SU-DHL-6 (cell line): ENCODE data around the gene FAM120B.

Source experiments
- H2AFZ ChIP-seq: fragments of 200-600 bp; sonication (generic); 2 replicates; pipeline ENCODE4 v1.6.1; 2014; ENCODE audit warnings: low read depth, mild to moderate bottlenecking, moderate library complexity, mixed read lengths, antibody characterized with exemption, low read length; ENCODE audit not compliant: severe bottlenecking
- H3F3A ChIP-seq: fragments of 200-600 bp; shearing (Covaris generic); 2 replicates; pipeline ENCODE4 v1.6.0; 2016; ENCODE audit warnings: antibody characterized with exemption, mild to moderate bottlenecking; ENCODE audit not compliant: insufficient read depth
- H3K27ac ChIP-seq: fragments of 200-600 bp; sonication (generic); 2 replicates; pipeline ENCODE4 v1.5.1; 2016; ENCODE audit warnings: low read depth, mild to moderate bottlenecking, low read length, moderate library complexity, mixed read lengths
- H3K27me3 ChIP-seq: fragments of 200-600 bp; sonication (generic), shearing (Covaris generic); 2 replicates; pipeline ENCODE4 v1.6.0; 2014; ENCODE audit warnings: mild to moderate bottlenecking, low read length
- H3K36me3 ChIP-seq: fragments of 200-600 bp; sonication (generic); 2 replicates; pipeline ENCODE4 v1.6.1; 2014; ENCODE audit warnings: mild to moderate bottlenecking, low read length, mixed read lengths
- H3K4me2 ChIP-seq: fragments of 300-600, 200-600 bp; shearing (Covaris generic), sonication (generic); 2 replicates; pipeline ENCODE4 v1.6.0; 2014; ENCODE audit warnings: low read length, low read depth, mild to moderate bottlenecking; ENCODE audit not compliant: poor library complexity, severe bottlenecking
- H3K4me3 ChIP-seq: fragments of 200-600 bp; sonication (generic); 2 replicates; pipeline ENCODE4 v1.5.1; 2014; ENCODE audit warnings: antibody characterized with exemption, low read length, mild to moderate bottlenecking, mixed read lengths; ENCODE audit not compliant: insufficient read depth, poor library complexity, severe bottlenecking
- H3K79me2 ChIP-seq: fragments of 200-600 bp; sonication (generic); 2 replicates; pipeline ENCODE4 v1.6.1; 2014; ENCODE audit warnings: mild to moderate bottlenecking, low read length, moderate library complexity; ENCODE audit not compliant: insufficient read depth
- H3K9ac ChIP-seq: fragments of 200-600 bp; sonication (generic); 2 replicates; pipeline ENCODE4 v1.7.0; 2014; ENCODE audit warnings: mild to moderate bottlenecking, low read length
- H3K9me2 ChIP-seq: fragments of 200-600 bp; sonication (generic); replicated peaks from 2 replicates; pipeline ENCODE4 v1.6.1; 2014; ENCODE audit warnings: low read length; ENCODE audit not compliant: insufficient read depth
- H3K9me3 ChIP-seq: fragments of 200-600 bp; sonication (generic); 2 replicates; pipeline ENCODE4 v1.6.1; 2014; ENCODE audit warnings: low read length, mixed read lengths; ENCODE audit not compliant: insufficient read depth
- H4K20me1 ChIP-seq: fragments of 200-600 bp; sonication (generic); 2 replicates; pipeline ENCODE4 v1.6.1; 2014; ENCODE audit warnings: low read depth, mild to moderate bottlenecking, antibody characterized with exemption, low read length, moderate library complexity, mixed read lengths
- EZH2phosphoT487 ChIP-seq: fragments of 200-600 bp; sonication (generic), shearing (Covaris generic); conservative IDR thresholded peaks from 2 replicates; pipeline ENCODE4 v1.6.1; 2018; ENCODE audit warnings: mild to moderate bottlenecking, antibody characterized with exemption, low read length, moderate library complexity, mixed read lengths
- TF ChIP-seq, protein P1 (sequence below): fragments of 200-600 bp; sonication (generic); IDR thresholded peaks from one replicate; pipeline ENCODE4 v1.5.1; 2017; ENCODE audit warnings: antibody characterized with exemption, mild to moderate bottlenecking, low read length, moderate library complexity; ENCODE audit not compliant: insufficient read depth, poor library complexity, severe bottlenecking

The FAM120B gene

DNA sequence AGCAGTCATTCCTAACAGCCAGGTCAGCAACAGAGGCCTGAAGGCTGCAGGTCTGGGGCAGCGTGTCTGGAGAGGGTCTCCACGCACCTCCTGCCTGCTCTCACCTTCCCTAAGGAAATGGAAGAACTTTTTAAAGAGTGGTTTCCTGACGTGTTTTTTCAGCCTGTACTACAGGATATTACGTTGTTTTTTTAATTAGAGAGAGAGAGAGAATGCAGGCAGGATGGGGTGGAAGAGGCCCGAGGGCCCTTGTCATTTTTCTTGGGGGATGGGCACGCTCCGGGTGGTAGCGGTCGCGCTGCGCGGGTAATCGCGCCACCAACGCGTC, 17.7 kb upstream of the FAM120B start:
- H3K9me3 ChIP-seq = no peaks in the 10 kb centered on the region
- H3K27ac ChIP-seq = no peak overlapping the region
- H2AFZ ChIP-seq = no peak overlapping the region
- peak overlapping the region; percentile 77 for H3K4me2 ChIP-seq
- H3K9me2 ChIP-seq = no peaks in the 10 kb centered on the region
- H3K79me2 ChIP-seq = no peaks in the 10 kb centered on the region
- no peaks in the 10 kb centered on the region for H3K27me3 ChIP-seq
- H3K36me3 ChIP-seq = no peaks in the 10 kb centered on the region
- TF ChIP-seq, protein P1, sequence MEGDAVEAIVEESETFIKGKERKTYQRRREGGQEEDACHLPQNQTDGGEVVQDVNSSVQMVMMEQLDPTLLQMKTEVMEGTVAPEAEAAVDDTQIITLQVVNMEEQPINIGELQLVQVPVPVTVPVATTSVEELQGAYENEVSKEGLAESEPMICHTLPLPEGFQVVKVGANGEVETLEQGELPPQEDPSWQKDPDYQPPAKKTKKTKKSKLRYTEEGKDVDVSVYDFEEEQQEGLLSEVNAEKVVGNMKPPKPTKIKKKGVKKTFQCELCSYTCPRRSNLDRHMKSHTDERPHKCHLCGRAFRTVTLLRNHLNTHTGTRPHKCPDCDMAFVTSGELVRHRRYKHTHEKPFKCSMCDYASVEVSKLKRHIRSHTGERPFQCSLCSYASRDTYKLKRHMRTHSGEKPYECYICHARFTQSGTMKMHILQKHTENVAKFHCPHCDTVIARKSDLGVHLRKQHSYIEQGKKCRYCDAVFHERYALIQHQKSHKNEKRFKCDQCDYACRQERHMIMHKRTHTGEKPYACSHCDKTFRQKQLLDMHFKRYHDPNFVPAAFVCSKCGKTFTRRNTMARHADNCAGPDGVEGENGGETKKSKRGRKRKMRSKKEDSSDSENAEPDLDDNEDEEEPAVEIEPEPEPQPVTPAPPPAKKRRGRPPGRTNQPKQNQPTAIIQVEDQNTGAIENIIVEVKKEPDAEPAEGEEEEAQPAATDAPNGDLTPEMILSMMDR = no peak
- no peak for TF ChIP-seq EZH2phosphoT487
- no peaks in the 10 kb centered on the region for H4K20me1 ChIP-seq
- H3K9ac ChIP-seq = no peak overlapping the region
- no peaks in the 10 kb centered on the region for H3F3A ChIP-seq
- no peak overlapping the region for H3K4me3 ChIP-seq

DNA sequence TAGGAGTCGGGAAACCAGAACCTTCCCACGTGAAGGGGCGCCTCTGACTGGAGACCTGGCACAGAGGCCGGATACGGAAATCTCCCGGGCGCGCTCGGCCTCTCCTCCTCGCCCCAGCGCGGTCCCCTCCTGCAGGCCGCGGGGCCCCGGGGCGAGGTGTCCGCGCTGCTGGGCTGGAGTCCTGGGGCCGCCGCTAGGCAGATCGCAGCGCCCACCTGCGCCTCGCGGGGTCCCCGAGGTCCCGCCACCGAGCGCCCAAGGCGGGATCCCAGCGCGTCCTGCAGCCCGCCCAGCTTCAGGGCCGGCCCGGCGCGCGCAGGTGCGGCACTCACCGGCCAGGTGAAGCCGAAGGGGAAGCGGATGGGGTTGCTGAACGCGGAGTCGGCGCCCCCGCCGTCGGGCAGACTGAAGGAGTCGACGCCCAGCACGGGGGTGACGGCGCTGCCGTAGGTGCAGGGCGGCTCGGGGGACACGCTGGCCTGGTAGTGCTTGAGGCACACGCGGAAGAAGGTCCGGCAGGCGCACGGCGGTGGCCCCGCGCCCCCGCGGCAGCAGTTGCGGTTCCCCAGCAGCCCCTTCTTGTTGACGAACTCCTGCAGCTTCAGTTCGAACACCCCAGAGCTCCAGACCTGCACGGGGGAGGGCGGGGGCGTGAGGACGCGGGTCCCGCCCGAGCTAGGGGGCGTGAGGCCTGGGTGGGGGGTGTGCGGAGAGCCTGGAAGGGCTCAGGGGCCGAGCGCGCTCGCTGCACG, 17.2 kb upstream of the FAM120B start:
- no peaks in the 10 kb centered on the region for H3K36me3 ChIP-seq
- no peaks in the 10 kb centered on the region for H3K9me3 ChIP-seq
- H3K4me3 ChIP-seq = peak overlapping the region; percentile 71
- no peak overlapping the region for H3K27ac ChIP-seq
- H3K9ac ChIP-seq = peak overlapping the region; percentile 48
- H2AFZ ChIP-seq = peak overlapping the region; percentile 76
- peak overlapping the region; percentile 77 for H3K4me2 ChIP-seq
- H3K79me2 ChIP-seq = no peaks in the 10 kb centered on the region
- TF ChIP-seq EZH2phosphoT487 = no peak
- TF ChIP-seq, protein P1 = no peak
- H3K9me2 ChIP-seq = no peaks in the 10 kb centered on the region
- H3K27me3 ChIP-seq = no peaks in the 10 kb centered on the region
- H3F3A ChIP-seq = no peaks in the 10 kb centered on the region
- H4K20me1 ChIP-seq = no peaks in the 10 kb centered on the region

DNA sequence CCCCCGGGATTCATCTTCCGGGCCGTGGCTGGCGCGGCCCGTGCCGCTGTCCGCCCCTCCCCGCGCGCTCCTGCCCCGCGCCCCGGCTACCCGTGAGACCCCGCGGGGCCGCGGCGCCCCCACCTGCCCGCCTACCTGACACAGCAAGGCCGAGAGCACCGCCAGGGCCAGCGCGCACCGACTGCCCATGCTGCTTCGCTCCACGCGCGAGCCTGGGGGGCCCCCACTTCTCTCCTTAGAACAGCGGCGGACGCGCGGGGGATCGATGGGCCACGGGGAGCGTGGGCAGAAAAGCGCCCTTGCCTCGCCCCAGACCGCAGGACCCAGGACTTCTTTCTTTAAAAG, 16.6 kb upstream of the FAM120B start:
- H3F3A ChIP-seq = no peaks in the 10 kb centered on the region
- 0 out of 2 replicates have a peak, but pooled peaks have one; percentile 47 for TF ChIP-seq EZH2phosphoT487
- TF ChIP-seq, protein P1 = no peak
- no peaks in the 10 kb centered on the region for H3K9me3 ChIP-seq
- H3K4me2 ChIP-seq = peak overlapping the region; percentile 77
- peak overlapping the region; percentile 48 for H3K9ac ChIP-seq
- no peaks in the 10 kb centered on the region for H4K20me1 ChIP-seq
- H3K27me3 ChIP-seq = no peaks in the 10 kb centered on the region
- H3K9me2 ChIP-seq = no peaks in the 10 kb centered on the region
- no peak overlapping the region for H3K27ac ChIP-seq
- peak overlapping the region; percentile 71 for H3K4me3 ChIP-seq
- H3K36me3 ChIP-seq = no peaks in the 10 kb centered on the region
- H3K79me2 ChIP-seq = no peaks in the 10 kb centered on the region
- H2AFZ ChIP-seq = peak overlapping the region; percentile 76
